ENCODE measurements around the gene GCH1.

- TF ChIP-seq CTCF (IDR thresholded peaks at IDR 0.05) (no peak), POLR2A (IDR thresholded peaks at IDR 0.05) (no peak), POLR2AphosphoS5 (IDR thresholded peaks at IDR 0.05) (no peak)
Observed at GRCh38 chr14:54919330-54919729, 16.7 kb upstream of the GCH1 start.

Measured in gastroesophageal sphincter (tissue), 3 donors.